Activated B cell treated with CpG ODN at 0.5 μM for 24 hours (primary cell): ENCODE data around the gene CDC14B. TPM values are rescaled to one million over a fixed set of nuclear protein-coding genes. Genes with fewer than 3 reads are reported as not detected.
"Not testable (repeated sequence)": the region's sequence is repeated elsewhere in the genome, so short reads cannot be mapped to it uniquely, and the experiment has no call there.

Experiments
- ATAC-seq: fragments of 200-7000 bp; cut with Tn5 transposase; one replicate; pipeline ENCODE4 v1.10.0; 2021; ENCODE audit warnings: low read depth, mild to moderate bottlenecking, moderate library complexity
- CTCF ChIA-PET: fragments of 350-600 bp; sonication (Branson Sonifier 250); formaldehyde crosslinking; loops from one replicate; lab custom pipeline; 2021; ENCODE audit warnings: antibody characterized with exemption; lab: Charles Lee
- POLR2A ChIA-PET: fragments of 350-600 bp; sonication (Branson Sonifier 250); formaldehyde crosslinking; loops from one replicate; lab custom pipeline; 2021; ENCODE audit warnings: antibody characterized with exemption; lab: Charles Lee
- DNase-seq: peaks from one replicate; pipeline ENCODE4 v3.0.0; 2022
- H3K27ac Mint-ChIP-seq: one replicate; pipeline ENCODE4 v1.8.0; 2020; ENCODE audit warnings: mixed read lengths
- H3K27me3 Mint-ChIP-seq: one replicate; pipeline ENCODE4 v1.8.0; 2021; ENCODE audit warnings: mixed read lengths
- H3K36me3 Mint-ChIP-seq: one replicate; pipeline ENCODE4 v1.8.0; 2021; ENCODE audit warnings: low read depth, mixed read lengths
- H3K4me1 Mint-ChIP-seq: one replicate; pipeline ENCODE4 v1.8.0; 2021; ENCODE audit warnings: mixed read lengths
- H3K4me3 Mint-ChIP-seq: one replicate; pipeline ENCODE4 v1.8.0; 2020; ENCODE audit warnings: mild to moderate bottlenecking, mixed read lengths
- H3K9me3 Mint-ChIP-seq: one replicate; pipeline ENCODE4 v1.8.0; 2020; ENCODE audit warnings: mixed read lengths
- intact Hi-C: fragments of 100-400 bp; cut with micrococcal nuclease; formaldehyde crosslinking; loops from one replicate; pipeline ENCODE4 v1.15.1; 2024
- total RNA-seq: library from RNA; stranded (reverse); gene quantifications from 2 replicates; pipeline ENCODE4 v1.2.3, GENCODE V29; 2022
- TF ChIP-seq, protein P1 (sequence below): fragments of 200-600 bp; IDR thresholded peaks from one replicate; pipeline ENCODE4 v1.8.0; 2022; ENCODE audit warnings: antibody characterized with exemption, mild to moderate bottlenecking

Gene CDC14B
- total RNA-seq, 1 donor from 2014 or later, result 2.5 TPM

DNA sequence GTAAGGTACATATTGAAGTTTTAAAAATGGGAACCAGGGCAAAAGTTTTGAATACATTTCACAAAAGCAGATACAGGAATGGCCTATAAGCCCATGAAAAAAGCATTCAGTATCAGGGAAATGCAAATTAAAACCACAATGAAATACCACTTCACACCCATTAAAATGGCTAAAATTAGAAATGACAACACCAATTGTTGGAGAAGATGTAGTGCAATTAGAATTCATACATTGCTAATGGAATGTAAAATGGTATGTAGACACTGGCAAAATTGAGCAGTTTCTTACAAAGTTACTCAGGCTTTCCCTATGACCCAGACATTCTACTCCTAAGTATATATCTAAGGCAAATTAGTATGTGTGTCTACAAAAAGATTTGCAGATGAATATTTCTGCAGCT is 34.2 kb downstream of the CDC14B start:
- no peaks in the 10 kb centered on the region for H3K9me3 Mint-ChIP-seq
- intact Hi-C loops, result no loop called here
- H3K27ac Mint-ChIP-seq, result no peak overlapping the region
- no peaks in the 10 kb centered on the region for H3K27me3 Mint-ChIP-seq
- POLR2A ChIA-PET, result no interaction called here
- H3K36me3 Mint-ChIP-seq, result no peaks in the 10 kb centered on the region
- TF ChIP-seq, protein P1, sequence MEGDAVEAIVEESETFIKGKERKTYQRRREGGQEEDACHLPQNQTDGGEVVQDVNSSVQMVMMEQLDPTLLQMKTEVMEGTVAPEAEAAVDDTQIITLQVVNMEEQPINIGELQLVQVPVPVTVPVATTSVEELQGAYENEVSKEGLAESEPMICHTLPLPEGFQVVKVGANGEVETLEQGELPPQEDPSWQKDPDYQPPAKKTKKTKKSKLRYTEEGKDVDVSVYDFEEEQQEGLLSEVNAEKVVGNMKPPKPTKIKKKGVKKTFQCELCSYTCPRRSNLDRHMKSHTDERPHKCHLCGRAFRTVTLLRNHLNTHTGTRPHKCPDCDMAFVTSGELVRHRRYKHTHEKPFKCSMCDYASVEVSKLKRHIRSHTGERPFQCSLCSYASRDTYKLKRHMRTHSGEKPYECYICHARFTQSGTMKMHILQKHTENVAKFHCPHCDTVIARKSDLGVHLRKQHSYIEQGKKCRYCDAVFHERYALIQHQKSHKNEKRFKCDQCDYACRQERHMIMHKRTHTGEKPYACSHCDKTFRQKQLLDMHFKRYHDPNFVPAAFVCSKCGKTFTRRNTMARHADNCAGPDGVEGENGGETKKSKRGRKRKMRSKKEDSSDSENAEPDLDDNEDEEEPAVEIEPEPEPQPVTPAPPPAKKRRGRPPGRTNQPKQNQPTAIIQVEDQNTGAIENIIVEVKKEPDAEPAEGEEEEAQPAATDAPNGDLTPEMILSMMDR, result no peak
- no peak for DNase-seq
- H3K4me1 Mint-ChIP-seq, result no peaks in the 10 kb centered on the region
- CTCF ChIA-PET, result no interaction called here
- H3K4me3 Mint-ChIP-seq, result no peak overlapping the region
- ATAC-seq, result no peak

DNA sequence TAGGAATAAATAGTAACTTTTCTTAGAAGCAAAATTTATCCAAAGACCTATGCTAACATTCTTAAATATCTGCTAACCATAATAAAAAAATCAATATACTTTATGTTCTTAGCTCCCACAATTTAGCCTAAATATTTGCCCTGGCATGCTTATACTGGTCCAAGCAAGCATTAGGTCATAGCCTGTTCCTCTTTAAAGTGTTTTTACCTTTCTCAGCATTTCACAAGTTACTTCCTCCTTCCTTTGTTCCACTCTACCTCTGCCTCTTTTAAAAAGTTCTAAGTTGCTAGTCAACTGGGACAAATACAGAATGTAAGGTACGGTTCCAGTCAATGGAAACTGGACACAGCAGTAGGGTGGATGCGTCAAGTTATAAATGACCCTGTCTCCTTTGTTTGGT is 37.4 kb downstream of the CDC14B start:
- H3K27ac Mint-ChIP-seq, H3K4me3 Mint-ChIP-seq, DNase-seq, H3K36me3 Mint-ChIP-seq, POLR2A ChIA-PET, H3K4me1 Mint-ChIP-seq, CTCF ChIA-PET, intact Hi-C loops, H3K9me3 Mint-ChIP-seq, ATAC-seq, H3K27me3 Mint-ChIP-seq: not testable (repeated sequence)

DNA sequence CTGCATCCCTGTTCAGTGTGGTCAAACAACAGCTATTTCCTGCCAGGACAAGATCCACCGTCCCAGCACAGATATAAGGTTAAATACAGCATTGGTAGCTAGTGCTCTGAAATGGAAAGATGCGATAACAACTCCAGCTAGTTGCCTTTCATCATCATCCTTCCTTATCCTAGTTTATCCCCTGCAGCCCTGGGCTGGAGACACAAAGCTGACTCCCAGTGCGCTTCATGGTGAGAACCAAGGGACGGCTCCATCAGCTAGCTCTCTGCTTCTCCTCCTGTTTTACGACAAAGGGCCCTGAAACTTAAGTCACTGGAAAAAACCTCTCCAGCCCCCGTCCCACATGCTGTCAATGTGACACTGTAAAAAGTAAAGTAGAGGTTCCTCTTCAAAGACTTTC is 37.9 kb downstream of the CDC14B start:
- CTCF ChIA-PET, result no interaction called here
- no peak for DNase-seq
- no peak overlapping the region for H3K27ac Mint-ChIP-seq
- H3K4me3 Mint-ChIP-seq, result no peak overlapping the region
- TF ChIP-seq, protein P1, result no peak
- POLR2A ChIA-PET, result no interaction called here
- peaks cover 3% of the 10 kb centered on the region for H3K27me3 Mint-ChIP-seq
- H3K4me1 Mint-ChIP-seq, result no peaks in the 10 kb centered on the region
- no peaks in the 10 kb centered on the region for H3K36me3 Mint-ChIP-seq
- H3K9me3 Mint-ChIP-seq, result no peaks in the 10 kb centered on the region
- intact Hi-C loops, result no loop called here
- ATAC-seq, result no peak

DNA sequence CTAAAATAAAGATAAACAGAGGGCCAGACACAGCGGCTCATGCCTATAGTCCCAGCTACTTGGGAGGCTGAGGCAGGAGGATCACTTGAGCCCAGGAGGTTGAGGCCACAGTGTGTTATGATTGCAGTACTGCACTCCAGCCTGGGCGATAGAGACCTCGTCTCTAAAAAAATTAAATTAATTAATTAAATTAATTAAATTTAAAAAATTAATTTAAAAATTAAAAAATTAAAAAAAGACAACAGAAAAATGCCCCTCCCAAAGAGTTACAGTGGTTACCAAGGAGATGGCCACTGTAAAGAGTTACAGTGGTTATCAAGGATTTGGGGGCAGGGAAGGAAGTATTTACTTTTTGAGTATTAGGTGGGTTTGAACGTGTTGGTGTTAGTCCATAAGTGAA is 38.3 kb downstream of the CDC14B start:
- Mint-ChIP-seq H3K4me1 (no peaks in the 10 kb centered on the region), H3K27ac (no peak overlapping the region), H3K9me3 (no peaks in the 10 kb centered on the region), H3K4me3 (no peak overlapping the region), H3K36me3 (no peaks in the 10 kb centered on the region), H3K27me3 (peaks cover 3% of the 10 kb centered on the region)
- TF ChIP-seq, protein P1, result no peak
- POLR2A ChIA-PET, result no interaction called here
- intact Hi-C loops, result no loop called here
- DNase-seq, result no peak
- ATAC-seq, result no peak
- CTCF ChIA-PET, result no interaction called here

DNA sequence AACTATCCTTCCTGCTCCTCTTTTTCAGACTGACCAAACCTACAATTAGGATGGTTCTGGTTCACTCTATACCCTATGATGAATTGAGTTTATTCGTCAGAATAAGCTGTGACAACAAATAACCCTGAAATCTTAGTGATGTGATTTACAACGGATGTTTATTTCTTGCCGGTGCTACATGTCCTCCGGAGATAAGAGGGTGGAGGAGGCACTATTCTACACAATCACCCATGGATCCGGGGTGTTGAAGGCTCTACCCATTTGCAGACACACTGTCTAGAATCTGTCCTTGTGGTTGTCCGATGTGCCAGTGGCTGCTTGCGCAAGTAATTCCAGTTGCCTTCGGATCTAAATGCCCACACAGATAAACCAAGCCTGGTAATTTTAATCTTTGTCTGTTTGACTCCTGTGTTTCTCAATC is 44.7 kb downstream of the CDC14B start:
- Mint-ChIP-seq H3K4me1 (no peaks in the 10 kb centered on the region), H3K9me3 (no peaks in the 10 kb centered on the region), H3K4me3 (no peak overlapping the region), H3K27ac (no peak overlapping the region), H3K27me3 (peaks cover 20% of the 10 kb centered on the region), H3K36me3 (no peaks in the 10 kb centered on the region)
- no peak for ATAC-seq
- intact Hi-C loops, result no loop called here
- ChIA-PET CTCF (no interaction called here), POLR2A (interaction anchor here (0.7 kb wide), 1 partner anchor 1616 kb away, joined by 10 read pairs; no protein-coding TSS in a partner anchor)
- TF ChIP-seq, protein P1, result no peak
- DNase-seq, result no peak

DNA sequence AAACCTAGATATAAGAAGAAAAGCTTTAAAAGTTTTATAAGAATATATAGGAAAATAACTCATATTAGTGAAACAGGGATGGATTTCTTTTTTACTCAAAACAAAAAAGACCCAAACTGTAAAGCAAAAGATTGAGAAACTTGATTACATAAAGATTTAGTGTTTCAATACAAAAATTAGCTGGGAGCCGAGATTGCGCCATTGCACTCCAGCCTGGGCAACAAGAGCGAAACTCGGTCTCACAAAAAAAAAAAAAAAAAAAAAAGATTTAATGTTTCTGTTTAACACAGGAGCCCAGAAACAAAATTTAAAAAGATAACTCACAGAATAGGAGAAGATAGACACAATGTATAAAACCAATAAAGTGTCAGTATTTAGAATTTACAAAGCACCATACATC is 45.2 kb downstream of the CDC14B start:
- ATAC-seq (no peak), DNase-seq (no peak)
- intact Hi-C loops, result no loop called here
- no peak overlapping the region for H3K27ac Mint-ChIP-seq
- ChIA-PET POLR2A (interaction anchor here (0.7 kb wide), 1 partner anchor 1617 kb away, joined by 10 read pairs; no protein-coding TSS in a partner anchor), CTCF (no interaction called here)
- no peaks in the 10 kb centered on the region for H3K36me3 Mint-ChIP-seq
- no peaks in the 10 kb centered on the region for H3K4me1 Mint-ChIP-seq
- H3K9me3 Mint-ChIP-seq, result no peaks in the 10 kb centered on the region
- H3K4me3 Mint-ChIP-seq, result no peak overlapping the region
- peaks cover 20% of the 10 kb centered on the region for H3K27me3 Mint-ChIP-seq
- TF ChIP-seq, protein P1, result no peak
